Measurements from ENCODE around the gene PTPRG.
"Not testable (repeated sequence)": the region's sequence is repeated elsewhere in the genome, so short reads cannot be mapped to it uniquely, and the experiment has no call there.

The PTPRG gene

DNA sequence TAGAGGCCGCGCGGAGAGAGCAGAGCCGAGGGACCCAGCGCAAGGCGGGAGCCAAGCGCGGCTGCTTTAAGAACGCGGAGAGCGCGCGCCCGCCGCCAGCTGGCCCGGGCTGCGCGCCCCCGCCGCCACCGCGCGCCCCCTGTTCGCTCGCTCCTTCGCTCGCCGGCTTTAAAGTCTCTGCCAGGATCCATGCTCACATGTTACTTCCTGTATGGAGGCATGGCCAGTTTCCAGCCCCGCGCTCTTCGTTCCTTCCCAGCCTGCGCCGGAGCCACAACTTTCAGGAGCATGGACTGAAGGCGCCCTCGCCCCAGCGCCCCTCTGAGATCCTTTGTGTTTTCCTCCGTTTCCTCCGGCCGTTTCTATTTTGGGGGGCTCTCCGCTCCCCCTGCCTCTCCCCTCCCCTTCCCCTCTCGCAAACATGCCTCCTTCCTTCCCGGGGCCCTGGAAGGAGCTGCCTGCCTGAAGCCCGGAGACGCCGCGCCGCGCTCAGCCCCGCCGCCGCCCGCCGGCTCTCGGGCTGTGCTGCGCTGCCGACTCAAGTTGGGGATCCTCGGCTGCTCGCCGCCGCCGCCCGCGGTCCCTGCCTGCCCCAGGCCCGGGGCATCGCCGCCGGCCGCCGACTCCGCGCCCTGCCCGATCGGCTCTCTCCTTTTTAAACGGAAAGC, at the start of gene PTPRG:
Gene PTPRG (plus strand): TSS at position 198 of the 668 bp plus-strand sequence. CDS start 717 bp downstream, outside the sequence.
- peak; percentile 84 to 88 for DNase-seq

GRCh38 chr3:61518590-61518989, 42.8 kb upstream of the PTPRG start:
- no peak for DNase-seq

- DNase-seq = no peak
Measured at GRCh38 chr3:61520966-61521628, 40.3 kb upstream of the PTPRG start.

- DNase-seq = no peak
Measured at GRCh38 chr3:61522060-61522459, 39.3 kb upstream of the PTPRG start.

GRCh38 chr3:61522626-61523025, 38.7 kb upstream of the PTPRG start:
- no peak for DNase-seq

DNA sequence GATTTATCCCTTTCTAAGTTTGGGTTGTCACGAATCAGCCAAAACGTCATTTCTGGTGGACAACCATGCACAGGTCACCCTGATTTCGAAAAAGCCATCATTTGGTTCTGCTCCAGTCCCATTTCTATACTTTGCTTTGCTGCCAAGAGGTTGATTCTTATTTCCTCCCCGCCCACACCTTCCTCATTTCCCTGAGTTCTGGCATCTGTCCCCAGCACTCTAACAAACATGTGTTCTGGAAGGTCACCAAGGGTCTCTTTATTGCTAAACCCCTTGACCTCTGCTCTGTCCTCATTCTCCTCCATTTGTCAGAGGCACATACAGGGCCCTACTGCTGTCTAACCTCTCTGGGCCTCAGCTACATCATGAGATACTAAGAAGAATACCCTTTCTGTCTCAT, 36.4 kb upstream of the PTPRG start:
- DNase-seq = no peak

DNA sequence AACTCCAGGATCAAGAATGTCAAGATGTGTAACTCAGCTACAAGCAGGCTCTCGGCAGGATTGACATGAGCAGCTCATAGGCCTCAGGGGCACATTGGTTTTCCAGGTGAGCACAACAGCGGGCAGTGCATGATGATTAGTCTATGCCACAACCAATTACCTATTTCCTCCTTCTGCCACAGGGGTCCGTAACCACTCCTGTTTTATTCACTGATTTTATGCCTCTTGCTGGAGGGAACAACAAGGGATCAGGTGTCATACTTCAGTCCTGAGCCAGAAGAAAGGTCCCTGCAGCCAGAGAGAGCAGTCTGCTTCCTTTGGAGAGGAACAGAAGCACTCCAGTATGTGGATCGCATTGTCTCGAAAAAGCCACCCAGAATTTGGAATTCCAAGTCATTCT, 35.1 kb upstream of the PTPRG start:
- DNase-seq = peak in 1 of 2 experiments; percentile 0

DNA sequence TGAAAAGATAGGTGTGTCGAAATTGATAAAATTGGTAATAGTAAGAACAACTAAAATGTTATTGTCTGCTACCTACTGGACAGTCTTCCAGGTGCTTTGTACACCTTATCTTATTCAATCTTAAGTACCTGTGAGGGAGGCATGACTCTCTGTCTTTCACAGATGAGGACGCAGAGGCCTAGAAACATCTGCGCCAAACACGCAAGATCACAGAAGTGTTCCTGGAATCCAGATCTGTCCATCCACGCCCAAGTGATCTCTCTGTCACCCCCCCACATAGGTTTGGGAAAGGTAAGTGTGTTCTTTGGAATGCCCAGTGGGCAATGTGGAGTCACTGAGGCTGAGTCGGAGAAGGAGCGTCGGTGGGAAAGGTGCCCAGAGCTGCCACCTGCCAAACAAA, 34.4 kb upstream of the PTPRG start:
- DNase-seq = no peak

- DNase-seq = peak; percentile 14 to 45
Measured at GRCh38 chr3:61530355-61530754, 31.0 kb upstream of the PTPRG start.

DNA sequence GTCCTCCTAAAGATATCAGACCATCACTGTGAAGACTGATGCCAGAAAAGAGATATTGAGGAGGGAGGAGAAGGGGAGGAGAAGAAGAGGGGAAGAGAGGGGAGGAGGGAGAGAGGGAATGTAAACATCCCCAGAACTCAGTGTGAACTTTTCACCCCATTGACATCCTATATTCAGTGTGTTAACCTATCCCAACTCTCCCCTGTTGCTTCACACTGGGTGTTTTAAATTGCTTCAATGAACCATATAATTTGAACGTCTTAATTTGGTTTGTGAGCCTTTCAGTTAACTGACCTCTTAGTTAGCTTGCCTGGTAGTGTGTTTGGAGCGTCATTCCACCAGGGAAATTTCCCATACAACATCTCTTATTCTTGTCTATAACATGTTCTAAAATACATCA, 29.8 kb upstream of the PTPRG start:
- no peak for DNase-seq

DNA sequence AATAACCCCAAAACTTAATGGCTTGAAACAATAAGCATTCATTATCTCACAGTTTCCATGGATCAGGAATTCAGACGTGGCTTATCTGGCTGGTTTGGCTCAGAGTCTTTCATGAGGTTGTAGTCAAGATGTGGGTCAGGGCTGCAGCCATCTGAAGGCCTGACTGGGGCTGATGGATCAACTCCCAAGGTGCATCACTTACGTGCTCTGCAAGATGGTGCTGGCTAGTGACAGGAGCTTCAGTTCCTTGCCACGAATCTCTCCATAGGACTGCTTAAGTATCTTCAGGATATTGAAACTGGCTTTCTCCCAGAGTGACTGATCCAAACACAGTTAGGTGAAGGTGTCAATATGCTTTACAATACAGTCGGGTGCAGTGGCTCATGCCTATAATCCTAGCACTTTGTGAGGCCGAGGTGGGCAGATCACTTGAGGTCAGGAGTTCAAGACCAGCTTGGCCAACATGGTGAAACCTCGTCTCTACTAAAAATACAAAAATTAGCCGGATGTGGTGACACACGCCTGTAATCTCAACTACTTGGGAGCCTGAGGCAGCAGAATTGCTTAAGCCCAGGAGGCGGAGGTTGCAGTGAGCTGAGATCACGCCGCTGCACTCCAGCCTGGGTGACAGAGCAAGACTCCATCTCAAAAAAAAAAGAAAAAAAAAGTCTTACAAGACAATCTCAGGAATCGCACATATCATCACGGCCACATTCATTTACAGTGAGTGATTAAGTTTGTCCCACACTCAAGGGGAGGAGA, 28.5 kb upstream of the PTPRG start:
- no peak for DNase-seq

GRCh38 chr3:61535826-61536225, 25.5 kb upstream of the PTPRG start:
- DNase-seq = no peak

DNA sequence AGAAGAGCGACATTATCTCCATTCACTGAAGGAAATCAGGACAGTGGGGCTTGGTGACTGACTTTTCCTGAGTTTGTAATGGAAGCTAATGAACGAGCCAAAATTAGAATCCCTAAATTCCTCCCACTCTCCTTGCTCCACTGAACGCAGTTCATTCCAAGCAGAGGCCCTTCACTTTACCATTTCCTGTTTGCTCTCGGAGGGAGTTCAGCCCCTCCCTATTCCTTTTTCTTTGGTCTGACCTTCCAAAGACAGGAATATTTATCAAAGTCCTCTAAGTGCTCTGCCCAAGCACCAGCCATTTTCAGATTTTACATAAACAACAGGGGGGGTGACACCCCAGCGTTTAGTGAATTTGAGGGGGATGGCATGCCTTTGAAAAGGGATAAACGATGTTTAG, 24.0 kb upstream of the PTPRG start:
- no peak for DNase-seq

- DNase-seq = no peak
Measured at GRCh38 chr3:61538486-61538885, 22.9 kb upstream of the PTPRG start.

- DNase-seq = no peak
Measured at GRCh38 chr3:61541694-61542093, 19.7 kb upstream of the PTPRG start.

DNA sequence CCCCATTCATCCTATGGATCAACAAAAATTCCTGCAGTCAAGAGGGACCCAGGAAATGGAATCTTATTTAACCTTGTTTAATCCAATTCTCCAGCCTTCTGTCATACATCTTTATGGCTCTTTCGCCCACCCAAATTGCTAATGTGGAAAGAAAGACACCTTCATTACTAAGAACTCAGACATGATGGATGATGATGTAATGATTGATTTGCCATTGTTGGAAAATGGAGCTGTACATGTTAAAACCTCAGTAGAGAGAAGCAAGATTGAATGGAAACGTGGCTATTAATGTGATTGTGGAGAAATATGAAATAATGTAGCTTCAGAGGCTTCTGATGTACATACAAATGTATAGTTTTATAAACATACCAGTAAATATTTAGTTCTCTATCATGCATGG, 15.7 kb upstream of the PTPRG start:
- DNase-seq = no peak

DNA sequence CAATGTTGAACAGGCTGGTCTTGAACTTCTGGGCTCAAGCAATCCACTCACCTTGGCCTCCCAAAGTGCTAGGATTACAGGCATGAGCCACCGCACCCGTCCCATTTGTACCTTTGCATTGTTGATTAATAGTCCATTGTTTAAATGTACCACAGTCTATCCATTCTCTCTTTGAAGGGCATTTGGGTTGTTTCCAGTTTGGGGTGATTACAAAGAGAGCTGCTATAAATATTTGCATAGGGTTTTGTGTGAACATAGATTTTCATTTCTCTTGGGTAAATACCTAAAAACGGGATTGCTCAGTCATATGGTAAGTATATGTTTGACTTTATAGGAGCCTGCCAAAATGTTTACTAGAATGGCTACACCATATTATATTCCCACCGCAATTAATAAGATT, 13.7 kb upstream of the PTPRG start:
- DNase-seq = no peak

GRCh38 chr3:61552704-61553103, 8.7 kb upstream of the PTPRG start:
- not testable (repeated sequence) for DNase-seq

GRCh38 chr3:61559136-61559731, 2.1 kb upstream of the PTPRG start:
- DNase-seq = no peak

DNA sequence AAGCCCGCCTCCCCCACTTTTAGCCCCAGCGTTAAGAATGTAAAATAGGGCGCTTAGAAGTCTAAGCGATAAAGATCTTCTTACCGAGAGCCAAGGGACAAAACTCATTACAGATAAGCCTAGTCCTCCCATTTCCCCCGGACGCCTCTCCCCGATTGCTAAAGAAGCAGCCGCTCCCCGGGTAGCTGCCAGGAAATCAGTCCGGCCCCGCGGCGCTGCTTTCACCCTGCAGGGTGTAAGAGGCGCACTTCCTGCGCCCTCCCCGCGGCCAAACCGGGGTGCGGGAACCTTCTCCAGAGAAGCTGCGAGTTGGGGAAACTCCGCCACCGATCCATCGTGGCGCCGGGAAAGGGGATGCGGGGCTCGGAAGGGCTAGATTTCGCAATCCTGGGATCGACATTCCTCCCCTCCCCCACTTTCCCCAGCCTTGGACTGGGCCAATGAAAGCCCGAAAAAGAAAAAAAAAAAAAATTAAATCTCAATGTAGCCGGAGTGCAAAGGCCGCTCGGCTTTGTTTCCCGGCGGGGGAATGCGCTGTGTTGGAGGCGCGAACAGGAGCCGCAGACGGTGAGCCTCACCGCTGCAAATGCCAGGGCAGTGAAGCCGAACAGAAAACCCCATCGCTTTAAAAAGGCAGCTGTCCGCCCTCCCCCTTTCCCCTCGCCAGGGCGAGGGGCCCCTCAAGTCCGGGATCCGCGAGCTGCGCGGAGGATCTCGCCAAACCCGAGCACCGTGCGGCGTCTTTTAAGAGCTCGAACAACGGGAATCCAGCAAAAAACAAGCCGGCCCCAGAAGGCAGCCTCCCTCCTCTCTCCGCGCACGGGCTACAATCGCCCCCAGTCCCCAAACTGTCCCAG, 626 bp upstream of the PTPRG start:
- DNase-seq = peak; percentile 68 to 77

- DNase-seq = no peak
Measured at GRCh38 chr3:61562042-61562720, 810 bp downstream of the PTPRG start.

DNA sequence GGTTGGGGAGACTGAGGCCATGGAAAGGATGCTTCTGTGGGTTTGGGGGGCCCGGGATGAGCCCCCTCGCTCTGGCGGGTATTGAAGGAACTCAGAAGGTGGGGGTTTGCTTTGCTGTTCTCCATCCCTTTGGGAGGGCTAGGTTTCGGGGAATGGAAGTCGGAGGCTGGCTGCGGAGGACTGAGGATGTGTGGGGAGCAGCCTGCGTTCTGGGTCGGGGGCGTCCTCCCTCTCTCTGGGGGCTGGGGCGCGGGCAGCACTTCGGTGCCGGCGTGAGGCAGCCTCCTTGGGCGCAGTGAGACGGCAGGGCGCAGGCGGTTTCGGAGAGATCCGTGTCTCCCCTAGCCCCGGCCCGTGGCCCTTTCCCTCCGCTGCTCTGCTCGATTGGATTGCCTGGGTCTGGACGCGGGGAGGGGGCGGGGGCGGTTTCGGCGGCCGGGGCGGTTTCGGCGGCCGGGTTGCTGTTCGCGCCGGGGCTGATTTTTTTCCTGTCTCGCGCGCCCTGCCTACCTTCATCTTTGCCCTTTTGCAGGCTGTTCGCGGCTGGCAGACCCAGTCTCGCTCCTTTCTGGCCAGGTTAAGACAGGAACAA, 1.4 kb downstream of the PTPRG start:
- peak in 1 of 2 experiments; percentile 3 for DNase-seq
